GM04503 (cell line): Measurements from ENCODE around the gene ELK3.

ENCODE experiments used
- DNase-seq: peaks from one replicate; pipeline ENCODE4 v3.0.0-alpha.2; 2012; ENCODE audit warnings: low read depth

The ELK3 gene

DNA sequence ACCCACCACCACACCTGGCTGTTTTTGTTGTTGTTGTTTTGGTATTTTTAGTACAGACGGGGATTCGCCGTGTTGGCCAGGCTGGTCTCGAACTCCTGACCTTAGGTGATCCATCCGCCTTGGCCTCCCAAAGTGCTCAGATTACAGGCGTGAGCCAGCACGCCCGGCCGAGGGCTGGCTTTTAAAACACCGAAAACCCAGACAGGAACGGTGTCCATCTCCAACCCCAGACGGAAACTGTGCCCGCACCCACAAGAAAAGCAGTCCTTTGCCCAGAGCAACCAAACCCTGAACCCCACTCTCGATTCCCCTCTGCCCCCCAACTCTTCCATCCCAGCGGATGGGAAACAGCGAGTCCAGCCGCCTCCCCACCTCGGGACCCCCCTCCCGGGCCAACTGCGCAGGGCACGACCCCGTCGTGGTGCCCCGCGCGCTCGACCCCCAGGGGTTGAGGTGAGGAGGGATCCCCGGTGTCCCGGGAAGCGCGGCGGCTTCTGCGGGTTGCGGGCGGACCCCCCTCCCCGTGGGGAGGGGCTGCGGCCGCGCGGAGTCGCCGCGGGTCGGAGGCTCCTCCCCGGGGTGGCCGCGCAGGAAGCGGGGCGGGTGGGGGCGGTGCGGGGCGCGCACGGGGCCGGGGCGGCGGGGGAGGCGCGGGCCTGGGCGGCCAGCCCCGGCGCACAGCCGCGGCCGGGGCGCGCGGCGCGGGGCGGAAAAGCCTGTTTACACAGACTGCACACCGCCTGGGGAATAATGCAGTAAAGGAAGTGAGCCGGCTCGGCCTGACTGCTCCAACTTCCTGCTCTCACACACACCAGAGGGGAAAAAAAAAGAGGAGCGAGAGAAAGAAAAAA lies at the start of gene ELK3:
TSS of gene ELK3 (plus strand) at position 651 of the 851 bp plus-strand sequence.
- no peak for DNase-seq

DNA sequence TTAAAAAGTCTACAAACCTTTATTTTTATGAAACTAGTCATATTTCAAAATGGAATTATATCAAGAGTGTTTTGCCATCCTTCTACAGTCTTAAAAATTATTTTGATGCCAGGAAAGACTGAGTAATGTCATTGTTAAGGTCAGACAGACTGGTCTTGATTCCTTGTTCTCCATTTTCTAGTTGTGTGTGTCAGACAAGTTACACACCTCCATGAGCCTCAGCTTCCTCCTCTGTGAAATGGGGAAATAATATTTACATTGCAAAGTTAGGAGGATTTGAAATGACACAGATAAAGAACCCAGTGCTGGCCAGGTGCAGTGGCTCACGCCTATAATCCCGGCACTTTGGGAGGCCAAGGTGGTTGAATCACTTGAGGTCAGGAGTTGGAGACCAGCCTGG lies 47.4 kb upstream of the ELK3 start:
- no peak for DNase-seq

DNA sequence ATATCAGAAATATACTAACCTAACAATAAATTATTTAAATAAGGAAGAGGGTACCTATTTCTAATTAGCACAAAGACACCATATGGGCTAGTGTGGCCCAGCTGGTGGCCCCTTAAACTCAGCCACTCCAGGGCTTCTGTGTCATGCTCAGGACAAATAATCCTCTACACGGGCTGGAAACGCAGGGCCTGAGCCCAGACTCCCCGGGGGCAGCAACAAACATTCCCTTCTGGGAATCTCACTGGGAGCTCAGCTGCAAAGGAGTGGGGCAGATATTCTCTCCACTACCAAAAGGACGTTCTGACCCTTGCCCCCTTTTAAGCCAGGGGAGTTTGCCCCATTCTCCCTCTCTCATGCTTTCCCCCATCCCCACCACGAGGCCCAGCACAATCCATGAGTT lies 43.7 kb upstream of the ELK3 start:
- DNase-seq, result no peak

DNA sequence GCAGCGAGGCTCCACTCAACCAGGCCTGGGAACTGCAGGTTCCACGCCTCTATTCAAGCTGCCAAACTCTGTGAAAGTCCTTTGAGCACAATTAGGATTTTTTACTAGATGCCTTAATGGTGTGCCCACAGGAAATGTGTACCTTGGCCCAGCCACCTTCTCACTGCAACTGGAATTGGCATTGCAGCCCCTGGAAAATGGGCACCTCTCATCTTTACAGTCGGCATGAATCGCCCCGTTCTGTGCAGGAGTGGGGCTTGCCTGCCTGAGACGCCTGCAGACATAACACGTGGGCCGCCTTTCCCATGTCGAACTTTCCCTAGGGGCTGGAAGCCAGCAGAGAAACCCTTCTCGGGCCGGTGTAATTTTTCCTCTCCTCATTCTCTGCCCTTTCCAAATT lies 42.0 kb upstream of the ELK3 start:
- no peak for DNase-seq

DNA sequence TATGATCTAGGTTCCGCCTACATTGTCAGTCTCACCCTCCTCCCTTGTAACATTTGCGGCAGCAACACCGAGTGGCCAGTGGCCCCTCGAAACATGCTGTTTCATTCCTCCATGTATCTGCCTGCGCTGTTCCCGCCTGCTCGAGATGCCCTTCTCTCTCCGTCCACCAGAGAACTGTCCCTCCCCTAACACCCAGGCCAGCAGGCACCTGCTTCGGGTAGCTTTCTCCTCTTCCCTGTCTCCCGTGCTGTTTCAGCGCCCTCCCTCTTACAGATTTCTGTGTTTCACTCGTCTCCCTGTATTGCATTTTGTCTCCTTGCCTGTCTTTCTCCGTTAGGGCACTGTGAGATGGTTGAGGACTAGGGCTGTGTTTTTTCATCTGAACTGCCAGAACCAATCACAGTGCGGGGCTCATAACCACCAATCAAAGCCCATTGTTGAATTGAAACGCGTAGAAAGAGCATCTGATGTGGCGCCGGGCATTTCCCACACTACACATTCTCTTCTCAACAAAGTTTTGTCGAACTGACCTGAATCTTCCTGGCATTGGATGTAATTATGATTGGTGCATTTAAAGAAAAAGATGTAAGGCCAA lies 40.9 kb upstream of the ELK3 start:
- no peak for DNase-seq

DNA sequence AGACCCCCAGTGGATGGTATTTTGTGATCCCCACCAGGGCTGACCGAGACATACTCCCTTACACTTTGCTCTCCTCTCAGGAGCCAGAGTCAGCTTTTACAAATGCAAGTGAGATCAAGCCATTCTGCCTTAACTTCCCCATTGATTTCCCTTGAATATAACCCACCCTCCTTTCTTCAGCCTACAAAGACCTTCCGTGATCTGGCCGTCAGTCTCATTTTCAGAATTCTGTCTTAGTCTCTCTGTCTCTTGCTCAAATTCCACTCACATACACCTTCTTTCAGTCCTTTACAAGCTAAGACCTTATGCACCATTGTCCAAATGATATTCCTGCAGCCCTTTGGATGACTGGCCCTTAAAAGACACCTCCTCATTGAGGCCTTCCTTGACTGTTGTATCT lies 39.0 kb upstream of the ELK3 start:
- DNase-seq, result no peak

DNA sequence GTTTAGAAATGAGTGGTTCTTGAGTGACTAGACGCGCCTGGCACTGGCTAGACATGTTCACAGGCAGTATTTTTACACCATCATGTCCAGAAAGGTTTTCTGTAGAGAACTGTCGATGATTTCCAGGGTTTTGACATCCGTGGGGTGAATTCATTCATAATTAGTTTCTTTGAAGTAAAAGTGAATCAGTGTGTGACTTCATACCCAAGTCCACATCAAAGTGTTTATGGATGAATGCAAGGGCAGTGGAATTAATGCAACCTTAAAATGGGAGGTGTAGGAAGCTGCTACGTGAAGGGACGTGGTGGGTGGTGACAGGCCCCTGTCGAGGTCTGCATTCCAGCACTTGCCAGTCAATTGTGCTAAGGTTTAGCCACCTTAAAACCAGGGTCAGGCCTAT lies 38.4 kb upstream of the ELK3 start:
- no peak for DNase-seq

DNA sequence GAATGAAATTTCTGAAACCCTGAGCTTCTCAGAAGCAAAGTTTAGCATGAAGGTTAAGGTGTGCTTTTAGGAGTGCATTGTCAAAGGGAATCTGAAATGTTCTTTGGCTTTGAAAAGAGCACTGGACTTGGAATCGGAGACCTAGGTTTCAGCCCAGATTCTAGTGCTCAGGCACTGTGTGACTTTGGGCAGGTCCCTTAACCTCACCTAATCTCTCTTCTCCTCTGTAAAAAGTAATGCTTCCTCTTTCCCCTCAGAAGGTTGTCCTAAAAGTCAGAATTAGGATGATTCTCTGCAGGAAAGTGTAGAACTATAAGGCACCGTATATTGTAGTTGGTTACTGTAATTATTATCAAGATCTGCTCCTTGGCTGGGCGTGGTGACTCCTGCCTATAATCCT lies 38.0 kb upstream of the ELK3 start:
- DNase-seq, result no peak

DNA sequence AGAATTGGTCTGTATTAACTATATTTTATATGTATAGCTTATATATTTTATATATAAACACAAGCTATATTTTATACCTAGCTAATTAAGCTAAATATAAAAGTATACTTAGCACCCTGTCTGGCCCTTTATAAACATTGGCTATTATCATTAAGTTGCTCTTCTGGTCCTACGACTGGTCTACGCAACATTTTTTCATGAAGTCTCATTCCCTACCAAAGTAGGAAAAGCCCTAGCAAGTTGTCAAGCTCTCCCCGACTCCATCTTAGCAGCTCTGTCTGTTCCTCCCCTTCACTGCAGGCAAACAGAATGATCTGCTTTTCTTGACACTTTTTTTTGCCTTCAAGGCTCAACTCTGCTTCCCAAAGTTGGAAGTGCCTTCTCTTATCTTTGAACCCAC lies 36.7 kb upstream of the ELK3 start:
- no peak for DNase-seq

DNA sequence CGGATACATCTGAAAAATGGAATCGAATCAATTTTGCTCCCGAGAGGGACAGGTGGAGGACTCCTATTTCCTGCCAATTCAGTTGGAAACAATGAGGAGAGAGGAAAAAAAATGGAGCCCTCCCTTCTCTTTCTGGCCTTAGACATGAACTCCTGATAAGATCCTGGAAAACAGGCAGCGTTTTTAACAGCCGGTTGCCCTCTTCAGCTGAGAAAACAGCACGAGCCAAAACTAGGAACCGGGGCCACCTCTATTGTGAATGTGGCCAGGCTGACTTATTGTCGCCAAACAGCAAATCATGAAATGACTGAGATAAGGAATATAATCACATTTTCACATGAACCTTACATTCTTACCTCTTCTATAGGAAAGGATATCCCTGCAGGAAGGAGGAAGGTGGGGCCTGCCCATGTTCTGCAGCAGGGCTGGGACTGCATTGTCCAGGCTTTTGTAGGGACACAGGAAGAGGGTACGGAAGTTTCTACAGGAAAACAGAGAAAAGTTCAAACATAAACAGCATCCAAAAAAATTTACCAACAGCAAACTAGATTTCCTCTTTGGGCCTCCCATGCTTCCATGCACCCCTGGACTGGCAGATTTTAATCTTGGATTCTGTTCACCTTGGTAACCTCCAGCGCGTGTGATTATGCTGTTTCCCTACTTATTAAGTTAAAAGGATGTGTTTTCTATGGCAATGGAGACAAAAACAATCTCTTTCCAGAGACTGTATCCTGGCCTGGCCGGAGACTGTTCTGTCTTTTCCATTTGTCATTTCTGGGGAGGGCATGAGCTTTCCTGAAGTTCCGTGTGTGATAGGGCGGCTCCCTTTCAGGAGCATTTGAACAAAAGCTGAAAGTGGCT lies 29.0 kb upstream of the ELK3 start:
- no peak for DNase-seq

DNA sequence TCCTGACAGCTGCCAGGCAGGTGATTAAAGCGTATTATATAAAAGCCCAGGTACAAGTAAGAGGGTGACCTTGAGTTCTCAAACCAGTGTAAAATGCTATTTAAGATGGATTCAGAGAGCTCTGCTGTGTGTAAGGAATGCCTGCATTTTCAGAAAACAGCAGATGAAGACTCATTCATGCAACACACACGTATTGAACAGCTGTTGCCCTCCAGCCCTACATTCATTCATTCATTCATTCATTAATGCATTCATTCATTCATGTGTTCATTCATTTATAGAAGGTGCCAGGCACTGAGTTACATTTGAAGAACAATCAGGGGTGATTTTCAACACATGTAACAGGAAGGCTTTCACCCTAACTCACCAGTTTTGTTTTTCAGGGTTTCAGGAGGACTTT lies 27.4 kb upstream of the ELK3 start:
- no peak for DNase-seq

DNA sequence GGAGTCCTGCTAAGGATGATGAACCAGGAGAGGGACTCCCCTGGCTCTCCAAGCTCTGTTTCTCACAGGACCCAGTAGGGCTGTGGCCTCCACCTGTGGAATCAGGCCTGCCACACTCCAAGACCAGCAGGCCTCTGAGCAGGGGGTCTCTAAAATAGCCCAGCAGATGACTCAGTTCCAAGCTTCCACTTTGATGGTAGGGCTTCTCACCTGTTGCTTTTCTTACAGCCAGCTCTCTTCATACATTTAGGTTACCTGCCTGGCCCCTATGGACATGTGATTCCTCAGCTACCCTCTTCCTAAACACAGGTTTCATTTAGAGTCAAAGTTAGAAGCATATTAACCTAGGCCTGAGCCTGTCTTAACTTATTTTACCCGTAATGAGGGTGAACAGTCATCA lies 26.7 kb upstream of the ELK3 start:
- DNase-seq, result no peak

DNA sequence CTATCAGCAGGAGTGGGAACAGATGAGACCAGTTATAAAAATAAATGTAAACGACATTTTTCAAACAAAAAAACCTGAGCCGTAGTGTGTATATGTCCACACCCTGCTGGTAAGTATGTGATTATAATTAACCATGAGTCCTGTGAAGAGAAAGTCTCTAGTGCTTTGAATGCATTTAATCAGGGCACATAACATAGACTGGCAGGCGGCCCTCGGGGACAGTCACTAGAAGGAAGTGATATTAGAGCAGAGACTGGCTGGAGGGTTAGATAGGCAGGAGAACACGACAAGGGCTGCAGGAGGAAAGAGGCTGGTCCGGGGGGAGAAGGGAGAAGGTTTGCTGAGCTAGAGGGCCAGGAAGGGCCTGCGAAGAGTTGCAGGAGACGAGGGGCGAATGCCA lies 23.8 kb upstream of the ELK3 start:
- DNase-seq, result no peak

DNA sequence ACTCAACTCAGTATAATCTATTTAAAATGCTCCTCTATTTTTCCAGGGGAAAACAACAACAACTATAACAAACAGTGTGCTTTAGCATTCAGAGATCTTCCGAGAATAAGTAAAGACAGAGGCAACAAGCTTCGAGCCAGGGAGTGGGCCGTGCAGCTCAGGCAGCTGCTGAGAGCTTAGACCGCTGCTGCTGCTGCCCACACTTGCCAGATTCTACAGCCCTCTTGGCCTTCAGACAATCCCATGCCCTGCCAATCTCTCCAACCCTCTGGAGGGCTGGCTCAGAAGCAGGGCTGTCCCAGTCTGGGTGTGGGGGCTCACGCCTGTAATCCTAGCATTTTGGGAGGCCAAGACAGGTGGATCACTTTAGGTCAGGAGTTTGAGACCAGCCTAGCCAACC lies 23.4 kb upstream of the ELK3 start:
- DNase-seq, result no peak

DNA sequence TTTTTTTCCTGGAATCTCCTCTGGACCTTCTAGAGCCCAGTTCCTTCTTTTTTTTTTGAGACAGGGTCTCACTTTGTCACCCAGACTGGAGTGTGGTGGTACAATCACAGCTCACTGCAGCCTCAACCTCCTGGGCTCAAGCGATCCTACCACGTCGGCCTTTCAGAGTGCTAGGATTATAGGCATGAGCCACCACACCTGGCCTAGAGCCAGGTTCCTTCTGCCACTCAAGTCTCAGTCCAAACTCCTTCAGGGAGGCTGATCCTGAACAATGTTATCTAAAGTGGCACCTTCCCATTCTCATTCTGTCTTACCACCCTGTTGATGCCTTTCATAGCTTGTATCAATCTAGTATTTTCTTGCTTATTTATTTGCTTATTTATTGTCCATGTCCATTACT lies 22.3 kb upstream of the ELK3 start:
- no peak for DNase-seq

DNA sequence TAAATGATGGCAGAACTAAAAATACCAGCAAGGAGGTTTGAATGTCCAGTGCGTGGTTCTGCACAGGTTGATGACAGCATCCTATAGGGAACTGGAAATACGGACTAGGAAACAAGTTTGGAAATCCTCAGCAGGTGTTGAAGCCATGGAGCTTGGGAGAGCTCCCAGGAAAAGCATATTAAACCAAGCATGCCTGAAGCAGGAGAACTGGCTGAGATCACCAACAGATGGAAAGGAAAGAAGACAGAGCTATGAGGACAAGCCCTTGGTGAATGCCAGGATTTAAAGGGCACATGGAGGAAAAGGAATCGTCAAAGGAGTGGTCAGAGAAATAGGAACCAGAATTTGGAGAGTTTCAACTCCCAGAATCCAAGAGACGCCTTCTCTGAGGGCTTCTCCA lies 21.2 kb upstream of the ELK3 start:
- no peak for DNase-seq

DNA sequence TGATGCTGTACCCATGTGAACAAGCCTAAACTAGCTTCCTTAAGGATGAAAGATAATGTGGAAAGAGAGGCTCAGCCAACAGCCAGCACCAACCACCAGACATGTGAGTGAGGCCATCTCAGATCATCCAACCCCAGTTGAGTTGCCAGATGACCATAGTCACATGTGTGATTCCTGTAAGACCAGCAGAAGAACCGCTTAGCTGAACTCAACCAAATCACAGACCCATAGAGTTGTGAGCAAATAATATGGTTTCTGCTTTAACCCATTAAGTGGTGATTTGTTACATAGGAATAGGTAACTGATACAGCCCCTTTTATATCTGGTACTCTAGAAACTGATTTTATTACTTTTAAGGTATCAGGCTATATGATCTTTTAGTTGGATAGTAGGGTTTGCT lies 17.6 kb upstream of the ELK3 start:
- DNase-seq, result no peak

DNA sequence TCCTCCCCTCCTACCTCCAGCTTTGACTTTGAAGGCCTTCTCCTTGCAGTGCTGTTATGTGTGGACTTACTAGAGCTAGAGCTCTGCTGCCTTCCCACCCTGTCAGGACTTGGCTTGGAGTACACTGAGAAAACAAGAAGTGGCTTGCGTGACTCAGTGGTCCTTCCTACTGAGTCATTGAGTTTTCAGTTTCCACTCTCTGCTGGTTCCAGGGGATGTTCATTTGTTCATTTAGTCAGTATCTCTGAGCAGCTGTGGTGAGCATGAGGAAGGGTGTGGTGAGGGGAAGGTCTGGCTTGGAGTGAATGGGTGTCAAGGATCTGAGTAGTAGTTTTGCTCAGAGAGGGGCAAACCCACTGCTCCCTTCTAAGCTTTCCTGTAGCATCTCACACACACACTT lies 17.2 kb upstream of the ELK3 start:
- DNase-seq, result no peak

DNA sequence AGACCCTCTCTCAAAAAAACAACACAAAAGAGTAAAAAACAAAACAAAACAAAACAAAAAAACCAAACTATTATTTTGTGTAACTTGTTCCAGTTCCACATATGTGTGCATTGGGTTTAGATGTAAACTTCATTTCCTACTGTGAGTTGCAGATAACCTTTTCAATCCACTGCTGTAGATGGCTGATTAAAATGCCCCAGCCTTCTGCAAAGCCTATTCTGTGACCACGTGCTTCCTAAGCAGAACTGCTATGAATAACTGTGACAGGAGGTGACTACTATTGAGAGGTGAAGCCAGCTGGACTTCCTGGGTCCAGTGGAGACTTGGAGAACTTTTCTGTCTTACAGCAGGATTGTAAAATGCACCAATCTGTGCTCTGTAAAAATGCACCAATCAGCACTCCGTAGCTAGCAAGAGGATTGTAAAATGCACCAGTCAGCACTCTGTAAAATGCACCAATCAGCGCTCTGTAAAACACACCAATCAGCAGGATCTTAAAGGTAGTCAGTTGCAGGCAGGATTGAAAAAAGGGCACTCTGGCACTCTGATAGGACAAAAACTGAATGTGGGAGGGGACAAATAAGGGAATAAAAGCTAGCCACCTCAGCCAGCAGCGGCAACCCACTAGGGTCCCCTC lies 10.3 kb upstream of the ELK3 start:
- no peak for DNase-seq

DNA sequence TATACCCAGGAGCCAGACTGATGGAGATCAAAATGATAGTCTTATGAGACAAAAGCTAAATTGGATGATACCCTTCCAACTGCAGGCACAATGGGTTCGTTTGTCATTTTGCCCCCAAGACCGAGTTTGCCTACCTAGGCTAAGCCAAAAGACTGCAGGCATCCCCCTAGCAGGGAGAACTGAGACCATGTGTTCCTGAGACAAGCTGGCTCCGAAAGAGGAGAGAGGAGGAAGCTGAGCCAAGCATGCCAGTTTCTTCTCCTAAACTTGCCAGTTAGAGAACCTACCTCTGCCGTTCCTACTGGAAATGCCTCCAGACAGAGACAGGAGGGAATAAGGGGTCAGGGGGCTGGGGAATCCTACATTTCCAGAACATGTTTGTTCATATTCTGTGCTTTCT lies 8.3 kb upstream of the ELK3 start:
- no peak for DNase-seq

DNA sequence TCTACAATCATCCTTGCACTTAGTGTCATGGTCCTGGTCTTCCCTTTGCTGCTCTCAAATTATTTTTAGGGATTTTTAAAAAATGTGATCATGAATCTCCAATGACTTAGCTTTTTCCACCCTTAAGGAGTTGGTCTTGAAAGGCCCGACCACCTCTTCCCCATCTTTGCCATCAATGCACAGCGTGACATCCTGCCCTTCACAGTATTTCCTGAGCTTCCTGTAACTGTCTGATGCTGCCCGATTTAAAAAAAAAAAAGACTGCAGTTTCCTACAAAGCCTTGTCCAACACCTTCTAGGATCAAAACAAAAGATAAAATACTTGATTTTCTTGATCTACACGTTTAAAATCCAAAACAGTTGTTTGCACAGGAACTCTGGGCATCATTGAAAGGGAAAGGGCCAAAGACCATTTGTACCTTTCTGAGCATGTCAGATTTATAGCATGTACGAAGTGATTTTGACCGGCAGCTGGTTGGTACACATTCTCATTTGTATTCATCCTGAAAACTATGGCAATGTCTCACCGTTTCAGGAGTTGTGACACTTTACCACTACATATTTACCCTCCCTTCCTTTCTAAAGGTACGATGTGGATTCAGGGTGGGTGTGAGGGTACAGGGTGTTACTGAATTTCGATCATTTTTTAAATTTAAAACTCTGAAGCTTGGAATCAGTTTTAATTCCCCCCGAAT lies 7.4 kb upstream of the ELK3 start:
- DNase-seq, result no peak

DNA sequence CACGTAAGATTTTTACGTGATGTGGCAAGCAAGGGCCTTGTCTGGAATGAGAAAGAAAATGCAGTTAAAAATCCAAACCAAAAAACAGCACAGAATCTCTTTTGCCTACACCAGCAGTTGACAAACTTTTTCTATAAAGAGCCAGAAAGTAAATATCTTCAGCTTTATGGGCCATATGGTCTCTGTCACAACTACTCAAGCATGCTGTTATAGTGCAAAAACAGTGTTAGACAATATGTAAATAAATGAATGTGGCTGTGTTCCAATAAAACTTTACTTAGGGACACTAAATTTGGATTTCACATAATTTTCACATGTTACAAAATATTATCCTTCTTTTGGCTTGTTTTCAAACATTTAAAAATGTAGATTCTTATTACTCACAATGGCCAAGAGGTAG lies 6.2 kb upstream of the ELK3 start:
- DNase-seq, result no peak
